ENCODE data around the gene TTL. TPM values are rescaled to one million over a fixed set of nuclear protein-coding genes. Genes with fewer than 3 reads are reported as not detected.
"Not testable (repeated sequence)": the region's sequence is repeated elsewhere in the genome, so short reads cannot be mapped to it uniquely, and the experiment has no call there.

Gene TTL
- total RNA-seq, 1 donor from 2014 or later, result 20.8 TPM

GRCh38 chr2:112476434-112476833 lies 5.5 kb upstream of the TTL start:
- DNase-seq, result no peak

GRCh38 chr2:112480530-112481049 lies 1.4 kb upstream of the TTL start:
- DNase-seq, result peak; percentile 7

- peak; percentile 90 for DNase-seq
These were observed 867 bp upstream of the TTL start for GRCh38 chr2:112481050-112481527.

DNA sequence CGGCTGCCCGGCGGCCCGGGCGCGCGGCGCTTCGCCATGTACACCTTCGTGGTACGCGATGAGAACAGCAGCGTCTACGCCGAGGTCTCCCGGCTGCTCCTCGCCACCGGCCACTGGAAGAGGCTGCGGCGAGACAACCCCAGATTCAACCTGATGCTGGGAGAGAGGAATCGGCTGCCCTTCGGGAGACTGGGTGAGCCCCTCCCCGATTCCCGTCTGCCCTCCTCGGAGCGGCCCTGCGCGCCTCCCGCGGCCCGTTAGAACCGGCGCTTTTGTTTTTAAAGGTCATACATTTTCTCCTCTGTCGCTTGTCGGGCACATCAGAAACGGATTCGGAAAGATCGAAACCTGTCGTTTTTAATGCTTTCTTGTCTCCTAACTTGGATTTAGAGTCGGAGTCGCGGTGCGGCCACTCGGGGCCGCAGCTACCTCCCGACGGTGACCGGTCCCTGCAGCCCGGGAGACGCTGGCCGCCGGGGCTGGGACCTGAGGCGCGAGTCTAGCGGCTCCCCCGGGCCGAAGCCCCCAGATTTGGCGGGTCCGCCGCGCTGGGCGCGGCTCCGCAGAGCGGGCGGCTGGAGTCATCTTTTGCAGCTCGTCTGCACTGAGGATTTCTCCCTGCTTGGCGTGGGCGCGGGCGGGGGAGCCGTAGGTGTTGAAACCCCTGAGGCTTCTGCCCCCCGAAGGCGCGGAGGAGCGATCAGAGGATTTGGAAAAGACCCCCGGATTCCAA lies 519 bp downstream of the TTL start:
- peak; percentile 59 for DNase-seq

DNA sequence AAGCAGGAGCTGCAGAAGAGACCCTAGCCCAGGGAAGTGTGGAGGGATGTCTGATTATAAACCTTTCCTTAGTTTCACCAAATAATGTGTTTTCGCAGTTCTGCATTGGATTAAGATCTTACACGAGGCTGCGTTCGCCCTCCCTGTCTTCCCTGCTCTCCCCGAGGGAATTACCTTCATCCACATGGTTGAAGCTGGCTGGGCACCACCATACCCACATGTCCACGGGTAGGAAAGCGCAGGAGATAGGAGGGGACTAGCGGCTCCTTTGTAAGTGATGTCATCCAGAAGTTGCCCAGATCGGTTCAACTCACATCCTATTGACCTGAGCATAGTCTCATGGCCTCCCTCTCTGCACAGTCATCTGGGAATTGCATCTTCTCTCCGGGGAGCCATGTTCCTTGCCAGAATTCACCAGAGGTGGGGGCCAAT lies 1.1 kb downstream of the TTL start:
- peak; percentile 67 for DNase-seq

GRCh38 chr2:112483831-112484230 lies 1.9 kb downstream of the TTL start:
- peak; percentile 45 for DNase-seq

GRCh38 chr2:112485849-112486248 lies 3.9 kb downstream of the TTL start:
- no peak for DNase-seq

- DNase-seq, result no peak
These were observed 4.9 kb downstream of the TTL start for GRCh38 chr2:112486895-112487294.

DNA sequence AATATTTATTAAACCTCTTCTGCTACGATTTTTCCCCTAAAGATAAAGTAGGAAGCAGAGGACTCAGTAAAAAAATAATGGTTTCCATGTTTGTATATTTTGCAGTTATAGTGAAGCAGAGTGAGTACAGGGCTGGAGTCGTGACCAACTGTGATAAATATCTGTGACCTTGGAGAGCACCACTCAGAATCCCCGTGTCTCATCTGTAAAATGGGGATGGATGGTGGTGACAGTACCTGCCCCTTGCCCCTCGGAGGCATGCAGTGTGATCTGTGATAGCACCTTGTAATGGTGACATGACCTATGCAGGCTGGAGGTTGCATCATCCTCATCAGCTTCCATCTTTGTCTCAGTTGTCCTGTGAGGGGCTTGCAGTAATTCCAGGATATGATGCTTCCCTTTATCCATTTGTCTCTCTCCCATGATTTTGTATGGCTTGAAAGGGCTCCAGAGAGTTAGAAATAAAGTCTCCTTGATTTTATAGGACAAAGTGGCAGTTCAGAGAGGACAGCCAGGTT lies 5.5 kb downstream of the TTL start:
- DNase-seq, result no peak

DNA sequence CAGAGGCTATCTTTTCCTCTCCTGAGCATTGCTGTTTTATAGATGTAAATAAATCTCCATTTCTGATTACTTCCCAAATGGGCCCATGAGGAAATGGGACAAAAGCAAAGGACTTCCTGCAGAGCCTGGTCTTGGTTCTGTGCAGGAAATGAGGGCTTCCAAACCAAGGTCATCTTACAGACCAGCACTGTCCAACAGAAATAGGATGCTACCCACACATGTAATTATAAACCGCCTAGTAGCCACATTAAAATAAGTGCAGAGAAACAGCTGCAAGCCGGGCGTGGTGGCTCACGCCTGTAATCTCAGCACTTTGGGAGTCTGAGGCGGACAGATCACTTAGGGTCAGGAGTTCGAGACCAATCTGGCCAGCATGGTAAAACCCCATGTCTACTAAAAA lies 6.2 kb downstream of the TTL start:
- peak; percentile 39 for DNase-seq

DNA sequence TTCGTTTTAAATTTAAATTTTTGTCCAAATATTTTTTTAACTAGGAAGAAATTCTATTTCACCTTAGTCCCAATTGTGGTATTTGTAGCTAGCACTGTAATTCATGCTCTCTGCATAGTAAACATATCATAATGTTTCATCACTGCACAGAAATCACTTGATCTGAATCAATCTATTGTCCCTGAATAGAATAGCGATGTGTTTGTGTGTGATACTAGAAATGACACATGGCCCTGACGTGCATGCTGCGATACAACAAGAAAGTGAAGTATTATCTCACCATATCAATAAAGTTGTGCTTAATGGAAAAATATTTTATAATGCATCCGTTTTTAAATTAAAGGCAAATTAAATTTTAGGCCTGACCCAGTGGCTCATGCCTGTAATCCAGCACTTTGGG lies 10.0 kb downstream of the TTL start:
- DNase-seq, result no peak

GRCh38 chr2:112493048-112493447 lies 11.1 kb downstream of the TTL start:
- DNase-seq, result peak; percentile 5

- peak; percentile 38 for DNase-seq
These were observed 12.1 kb downstream of the TTL start for GRCh38 chr2:112493858-112494648.

DNA sequence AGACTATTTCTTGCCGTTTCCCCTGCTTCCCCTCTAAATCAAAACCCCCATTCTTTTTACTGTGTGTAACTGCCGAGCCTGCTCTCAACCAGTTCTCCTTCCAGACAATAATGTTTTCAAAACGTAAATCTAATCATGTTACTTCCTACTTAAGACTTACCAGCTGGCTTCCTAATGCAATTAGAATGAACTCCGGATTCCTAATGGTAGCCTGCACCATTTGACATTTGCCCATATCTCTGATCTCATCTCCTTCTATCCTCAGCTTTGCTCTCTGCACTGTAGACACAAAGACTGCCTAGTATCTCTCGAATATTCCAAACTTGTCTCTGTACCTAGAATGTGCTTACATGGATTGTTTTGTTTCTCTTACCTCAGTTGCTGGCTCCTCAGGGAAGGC lies 12.9 kb downstream of the TTL start:
- DNase-seq, result no peak

- DNase-seq, result not testable (repeated sequence)
These were observed 13.9 kb downstream of the TTL start for GRCh38 chr2:112495878-112496277.

- peak; percentile 69 for DNase-seq
These were observed 19.0 kb downstream of the TTL start for GRCh38 chr2:112500850-112501484.

DNA sequence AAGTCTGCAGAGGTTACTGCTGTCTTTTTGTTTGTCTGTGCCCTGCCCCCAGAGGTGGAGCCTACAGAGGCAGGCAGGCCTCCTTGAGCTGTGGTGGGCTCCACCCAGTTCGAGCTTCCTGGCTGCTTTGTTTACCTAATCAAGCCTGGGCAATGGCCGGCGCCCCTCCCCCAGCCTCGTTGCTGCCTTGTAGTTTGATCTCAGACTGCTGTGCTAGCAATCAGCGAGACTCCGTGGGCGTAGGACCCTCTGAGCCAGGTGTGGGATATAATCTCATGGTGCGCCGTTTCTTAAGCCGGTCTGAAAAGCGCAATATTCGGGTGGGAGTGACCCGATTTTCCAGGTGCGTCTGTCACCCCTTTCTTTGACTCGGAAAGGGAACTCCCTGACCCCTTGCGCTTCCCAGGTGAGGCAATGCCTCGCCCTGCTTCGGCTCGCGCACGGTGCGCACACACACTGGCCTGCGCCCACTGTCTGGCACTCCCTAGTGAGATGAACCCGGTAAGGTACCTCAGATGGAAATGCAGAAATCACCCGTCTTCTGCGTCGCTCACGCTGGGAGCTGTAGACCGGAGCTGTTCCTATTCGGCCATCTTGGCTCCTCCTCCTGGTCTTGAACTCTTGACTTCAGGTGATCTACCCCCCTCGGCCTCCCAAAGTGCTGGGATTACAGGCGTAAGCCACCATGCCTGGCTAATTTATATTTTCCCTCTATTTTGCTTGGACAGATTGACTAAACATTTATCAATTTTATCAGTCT lies 27.5 kb downstream of the TTL start:
- DNase-seq, result not testable (repeated sequence)

DNA sequence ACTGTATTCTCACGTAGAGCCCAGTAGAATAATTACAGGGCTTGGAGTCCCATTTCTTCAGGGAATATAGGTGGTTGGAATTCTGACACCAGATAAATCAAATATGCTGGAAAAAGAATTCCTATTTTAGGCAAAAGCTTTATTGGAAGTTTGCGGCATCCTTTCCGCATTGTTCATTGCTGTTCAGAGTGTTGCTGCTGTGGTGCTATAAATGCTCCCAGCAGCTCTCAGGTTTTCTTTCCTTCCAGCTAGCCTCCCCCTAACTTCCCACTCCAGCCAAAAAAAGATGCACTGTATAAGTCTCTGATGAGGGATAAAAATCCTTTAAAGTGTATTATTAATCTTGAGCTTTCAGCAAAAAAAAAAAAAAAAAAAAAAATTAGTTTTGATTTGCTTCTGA lies 34.8 kb downstream of the TTL start:
- no peak for DNase-seq

GRCh38 chr2:112518807-112519206 lies 36.9 kb downstream of the TTL start:
- DNase-seq, result no peak

DNA sequence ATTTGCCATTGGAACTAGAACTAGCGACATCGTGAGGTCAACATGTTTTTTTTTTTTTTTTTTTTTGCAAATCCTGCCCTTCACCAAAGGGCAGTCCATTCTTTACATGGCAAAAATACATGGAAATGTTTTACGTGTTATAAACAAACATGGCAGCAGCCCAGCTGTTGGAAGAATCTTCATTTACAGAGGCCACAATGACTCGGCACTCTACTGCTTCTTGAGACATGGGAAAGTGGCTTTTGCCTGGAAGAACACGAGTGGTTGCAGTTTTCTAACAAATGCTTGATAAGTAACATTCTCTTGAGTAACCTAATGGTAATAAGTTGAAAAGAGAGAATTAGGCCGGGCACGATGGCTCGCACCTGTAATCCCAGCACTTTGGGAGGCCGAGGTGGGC lies 37.5 kb downstream of the TTL start:
- no peak for DNase-seq

DNA sequence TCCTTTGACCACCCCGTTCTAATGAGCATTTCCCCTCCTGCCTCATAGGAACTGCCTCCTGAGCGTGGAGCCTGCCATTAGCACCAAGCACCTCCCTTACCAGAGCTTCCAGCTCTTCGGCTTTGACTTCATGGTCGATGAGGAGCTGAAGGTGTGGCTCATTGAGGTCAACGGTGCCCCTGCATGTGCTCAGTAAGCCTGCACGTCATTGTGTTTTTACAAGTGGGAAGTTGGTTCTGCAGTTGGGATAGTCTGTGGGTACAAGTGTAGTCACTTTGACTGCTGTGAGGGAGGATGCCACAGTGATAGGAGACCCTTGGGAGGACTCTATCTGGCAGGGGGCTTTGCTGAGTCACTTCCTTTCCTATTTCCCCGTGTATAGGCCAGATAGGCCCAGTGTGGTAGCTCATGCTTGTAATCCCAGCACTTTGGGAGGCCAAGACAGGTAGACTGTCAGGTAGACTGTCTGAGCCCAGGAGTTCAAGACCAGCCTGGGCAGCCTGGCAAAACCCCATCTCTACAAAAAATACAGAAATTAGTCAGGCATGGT lies 38.4 kb downstream of the TTL start:
- no peak for DNase-seq

GRCh38 chr2:112523291-112523777 lies 41.4 kb downstream of the TTL start:
- no peak for DNase-seq
